IPS DF 4.7 (cell line): ENCODE measurements around the gene CRYBA2.

Experiments
- DNase-seq: peaks from one replicate; pipeline ENCODE4 v3.0.0-alpha.2; 2013; ENCODE audit warnings: low spot score; ENCODE audit errors: extremely low read depth

Gene CRYBA2

DNA sequence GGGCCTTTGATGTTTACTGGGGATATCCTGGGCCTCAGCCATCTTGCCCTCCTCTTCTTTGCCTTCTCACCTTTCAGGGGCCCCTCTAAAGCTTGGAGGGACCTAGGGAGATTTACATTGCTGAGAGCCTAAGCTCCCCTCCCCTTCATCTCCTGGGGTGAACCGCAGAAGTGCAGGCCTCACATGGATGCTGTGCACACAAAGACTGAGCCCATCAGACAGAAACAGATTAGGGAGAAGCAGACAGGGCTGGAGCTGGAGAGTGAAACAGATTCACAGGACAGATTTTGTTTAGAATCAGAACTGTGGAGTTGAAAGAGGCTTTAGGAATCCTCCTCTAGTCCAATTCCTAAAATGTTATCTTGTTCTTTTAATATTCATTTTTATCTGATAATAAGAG, 37.2 kb downstream of the CRYBA2 start:
- DNase-seq, result no peak

DNA sequence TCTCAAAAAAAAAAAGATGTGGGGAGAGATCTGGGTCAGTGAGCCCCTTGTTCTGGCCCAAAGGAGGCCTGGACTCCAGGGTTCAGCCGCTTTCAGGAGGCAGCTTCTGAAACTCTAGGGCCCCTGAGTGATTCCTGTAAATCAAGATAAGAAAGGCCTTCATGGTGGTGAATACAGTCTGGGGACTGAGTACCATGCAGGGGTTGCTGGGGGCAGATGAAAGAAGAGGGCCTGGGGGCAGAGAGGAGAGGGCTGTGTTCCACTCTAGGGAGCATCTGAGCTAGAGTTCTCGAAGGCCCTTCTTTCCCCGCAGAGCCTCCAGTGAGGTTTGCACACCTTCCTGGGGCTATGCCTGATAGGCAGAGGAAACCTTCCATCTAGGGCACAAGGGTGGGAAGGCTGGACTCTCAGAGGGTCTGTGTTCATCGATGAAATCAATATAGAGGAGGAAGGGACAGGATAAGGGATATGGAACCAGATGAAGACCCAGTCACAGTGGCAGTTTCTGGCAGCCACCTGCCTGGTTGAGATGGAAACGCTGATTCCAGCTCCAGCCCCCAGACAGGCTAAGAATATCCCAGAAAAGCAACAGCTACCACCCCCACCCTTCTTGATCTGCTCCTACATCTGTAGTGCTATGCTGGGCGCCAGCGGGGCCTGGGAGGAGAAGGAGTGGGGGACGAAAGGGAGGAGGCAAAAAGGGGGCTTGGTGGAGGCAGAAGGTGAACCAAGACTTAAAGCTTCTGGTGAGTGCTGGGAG, 38.5 kb downstream of the CRYBA2 start:
- no peak for DNase-seq

GRCh38 chr2:218953366-218953954, 39.8 kb downstream of the CRYBA2 start:
- DNase-seq, result no peak

DNA sequence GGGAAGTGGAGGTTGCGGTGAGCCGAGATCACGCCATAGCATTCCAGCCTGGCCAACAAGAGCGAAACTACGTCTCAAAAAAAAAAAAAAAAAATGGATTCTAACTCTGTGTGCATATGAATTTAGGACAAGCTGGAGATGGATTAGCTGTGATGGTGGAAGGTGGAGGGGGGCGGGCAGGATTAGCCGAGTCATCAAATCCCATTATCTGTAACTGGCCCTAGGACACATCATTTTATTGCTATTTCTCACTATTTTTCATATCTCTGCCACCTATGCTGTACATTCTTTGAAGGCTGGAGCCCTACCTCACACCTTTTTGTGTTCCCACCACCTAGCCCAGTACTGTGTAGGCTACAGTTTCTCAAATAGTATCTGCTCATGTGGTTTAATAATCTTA, 41.1 kb downstream of the CRYBA2 start:
- no peak for DNase-seq

DNA sequence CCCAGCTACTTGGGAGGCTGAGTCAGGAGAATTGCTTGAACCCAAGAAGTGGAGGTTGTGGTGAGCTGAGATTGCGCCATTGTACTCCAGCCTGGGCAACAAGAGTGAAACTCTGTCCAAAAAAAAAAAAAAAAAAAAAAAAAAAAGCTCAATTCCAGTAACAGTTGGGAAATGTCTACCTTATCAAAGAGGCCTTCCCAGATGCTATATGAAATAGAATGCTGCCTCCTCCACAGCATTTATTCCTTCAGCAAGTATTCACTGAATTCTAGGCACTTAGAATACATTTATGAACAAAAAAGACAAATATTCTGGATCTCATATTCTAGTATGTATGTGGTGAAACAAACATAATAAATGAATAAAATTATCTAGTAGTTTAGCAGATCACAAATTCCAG, 46.6 kb downstream of the CRYBA2 start:
- no peak for DNase-seq

DNA sequence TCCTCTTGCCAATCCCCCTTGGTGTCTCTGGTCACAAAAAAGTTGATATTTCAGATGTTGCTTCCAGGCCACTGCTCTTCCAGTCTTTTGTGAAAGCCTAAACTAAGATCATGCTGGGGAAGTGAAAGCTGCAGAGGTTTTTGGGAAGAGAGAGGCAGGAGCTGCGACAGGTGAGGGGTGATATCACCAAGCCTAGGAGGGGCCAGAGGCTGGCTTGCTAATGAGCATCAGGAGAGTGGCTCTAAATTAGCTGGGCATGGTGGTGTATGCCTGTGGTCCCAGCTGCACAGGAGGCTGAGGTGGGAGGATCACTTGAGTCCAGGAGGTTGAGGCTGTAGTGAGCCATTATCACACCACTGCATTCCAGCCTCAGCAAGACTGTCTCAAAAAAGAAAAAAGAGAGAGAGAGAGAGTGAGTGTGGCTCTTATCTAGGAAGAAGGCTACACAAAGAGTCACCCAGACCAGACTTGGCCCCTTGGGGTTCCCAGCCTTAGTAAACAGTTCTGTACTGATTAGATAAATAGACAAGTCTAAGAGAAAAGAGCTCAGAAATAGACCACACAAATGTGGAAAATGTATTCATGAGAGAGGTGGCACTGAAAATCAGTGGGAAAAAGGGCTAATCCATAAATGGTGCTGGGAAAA, 48.3 kb downstream of the CRYBA2 start:
- no peak for DNase-seq
